Measurements from ENCODE around the gene SLC25A12.
"Not testable (repeated sequence)": the region's sequence is repeated elsewhere in the genome, so short reads cannot be mapped to it uniquely, and the experiment has no call there.

The SLC25A12 gene

DNA sequence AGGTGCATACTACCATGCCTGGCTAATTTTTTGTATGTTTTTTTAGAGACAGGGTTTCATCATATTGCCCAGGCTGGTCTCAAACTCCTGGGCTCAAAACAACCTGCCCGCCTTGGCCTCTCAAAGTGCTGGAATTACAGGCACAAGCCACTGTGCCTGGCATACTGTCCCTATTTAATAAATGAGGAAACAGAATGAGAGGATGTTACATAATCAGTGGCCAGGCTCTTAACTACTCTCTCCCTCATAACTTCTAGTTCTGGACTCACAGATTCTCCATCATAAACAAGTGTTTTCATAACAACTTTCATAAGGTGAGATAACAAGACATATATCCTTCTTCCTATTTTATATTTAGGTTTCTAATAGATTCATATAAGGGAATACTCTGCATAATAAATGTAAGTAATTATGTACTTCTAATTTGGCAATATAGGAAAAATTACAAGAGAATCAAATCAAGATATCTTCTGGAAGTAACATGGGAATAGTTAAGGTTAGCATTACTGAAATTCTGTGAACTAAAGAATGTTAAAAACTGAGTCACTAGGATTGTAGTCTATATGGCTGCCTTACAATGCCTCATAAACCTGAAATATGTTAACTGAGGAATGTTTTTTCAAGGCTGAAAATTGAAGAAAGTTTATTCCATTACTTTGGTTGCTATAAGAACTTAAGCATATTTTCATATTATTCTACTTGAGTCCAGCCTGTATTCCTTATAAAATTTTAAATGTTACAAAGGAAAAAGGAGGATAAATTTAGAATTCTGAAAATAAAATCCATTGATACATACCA is 71.3 kb downstream of the SLC25A12 start:
- no peak for DNase-seq

DNA sequence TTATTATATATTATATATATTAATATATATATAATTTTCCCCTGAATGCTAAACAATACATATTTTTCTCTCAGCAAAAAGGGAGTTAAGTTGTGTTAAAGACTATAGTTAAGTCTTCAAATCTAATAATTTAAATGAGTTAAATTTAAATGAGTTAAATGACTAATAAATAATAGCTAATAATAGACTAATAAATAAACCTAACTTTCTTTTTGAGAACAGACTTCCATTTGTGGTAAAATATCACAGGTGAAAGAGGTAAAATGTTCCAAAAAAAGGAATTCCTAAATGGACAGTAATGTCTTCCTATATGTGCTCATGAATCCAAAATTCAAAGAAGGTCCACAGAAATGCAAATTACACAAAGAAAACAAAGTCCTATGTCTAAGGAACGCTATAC is 74.6 kb downstream of the SLC25A12 start:
- no peak for DNase-seq

DNA sequence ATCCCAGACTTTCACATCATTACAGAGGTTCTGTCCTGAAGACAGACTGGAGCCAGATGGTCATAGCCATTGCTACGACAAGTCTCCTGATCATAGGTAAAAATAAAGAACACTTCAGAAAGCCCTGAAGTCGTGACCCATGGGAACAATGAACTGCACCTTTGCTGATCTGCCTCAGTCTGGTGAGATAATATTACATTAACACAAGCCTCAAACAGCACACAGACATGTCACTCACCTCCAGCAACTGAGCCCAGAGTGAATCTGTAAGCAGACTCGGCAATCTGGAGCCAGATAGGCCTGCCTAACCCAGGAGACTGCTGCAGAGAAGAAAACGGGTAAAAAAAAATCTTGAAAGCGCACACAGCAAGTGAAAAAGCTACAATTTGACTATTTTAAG is 79.2 kb downstream of the SLC25A12 start:
- no peak for DNase-seq

DNA sequence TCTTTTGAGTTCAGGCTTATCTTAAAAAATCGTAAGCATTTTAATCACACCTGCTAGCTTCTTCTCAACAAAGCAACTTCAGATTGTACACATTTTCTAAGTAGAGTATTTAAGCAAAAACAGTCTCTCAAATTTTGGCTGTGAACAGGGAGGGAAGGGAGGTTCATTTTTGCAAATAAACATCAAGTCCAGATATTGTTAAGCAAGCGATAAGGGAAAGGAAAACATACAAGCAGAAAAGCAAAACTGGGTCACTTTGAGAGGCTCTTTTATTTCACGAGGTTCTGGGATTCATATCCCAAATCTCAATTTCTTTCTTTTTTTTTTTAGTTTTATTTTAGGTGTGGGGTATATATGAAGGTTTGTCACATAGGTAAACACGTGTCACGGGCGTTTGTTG is 79.9 kb downstream of the SLC25A12 start:
- DNase-seq = no peak

DNA sequence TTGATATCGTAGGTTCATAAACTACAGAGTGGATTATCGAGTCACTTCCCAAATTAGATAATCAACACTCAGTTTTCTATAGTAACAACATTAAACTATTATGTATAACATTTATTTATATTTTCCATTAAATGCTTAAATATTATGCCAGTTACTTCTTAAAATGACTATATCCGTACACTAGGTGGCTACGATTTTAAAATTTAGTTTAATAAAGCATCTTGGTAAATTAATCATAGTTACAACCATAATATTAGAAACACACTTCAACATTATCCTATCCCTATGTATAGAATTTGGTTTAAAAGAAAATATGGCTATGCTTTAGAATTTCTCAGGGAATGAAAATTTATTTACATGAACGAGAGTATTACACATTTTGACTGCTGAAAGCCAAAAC is 80.3 kb downstream of the SLC25A12 start:
- DNase-seq = no peak

DNA sequence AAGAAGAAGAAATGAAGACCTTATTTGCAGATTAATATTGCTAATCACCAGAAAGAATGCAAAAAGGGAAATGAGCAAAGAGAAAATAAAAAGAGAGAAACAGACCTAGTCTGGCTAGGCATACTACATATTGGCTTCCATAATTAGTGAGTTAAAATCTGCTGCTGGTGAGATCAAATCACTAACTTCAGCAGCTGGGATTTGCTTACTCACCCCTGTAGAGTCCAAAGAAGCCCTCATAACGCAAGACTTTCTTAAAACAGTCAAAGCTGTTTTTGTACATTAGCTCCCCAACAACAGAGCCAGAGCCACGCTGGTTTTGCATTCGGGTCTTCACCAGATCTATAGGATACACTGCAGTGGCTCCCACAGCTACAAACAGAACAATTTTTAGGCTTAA is 80.9 kb downstream of the SLC25A12 start:
- no peak for DNase-seq

DNA sequence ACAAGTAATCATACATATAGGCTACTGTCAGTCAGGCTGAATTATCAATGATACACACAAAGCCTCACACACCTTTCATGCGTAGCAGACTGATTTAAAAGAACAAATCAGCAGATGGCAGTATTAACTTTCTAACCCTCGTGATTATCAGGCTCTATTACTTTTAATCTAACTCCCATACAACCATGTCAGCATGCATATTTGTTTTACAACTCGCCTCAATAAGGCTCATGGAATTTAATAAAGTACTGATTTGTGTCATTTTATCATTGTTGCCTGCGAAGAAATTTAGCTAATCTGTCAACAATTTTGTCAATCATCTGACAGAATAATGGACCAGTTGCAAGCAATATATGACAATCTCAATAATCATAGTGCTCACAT is 82.8 kb downstream of the SLC25A12 start:
- no peak for DNase-seq

DNA sequence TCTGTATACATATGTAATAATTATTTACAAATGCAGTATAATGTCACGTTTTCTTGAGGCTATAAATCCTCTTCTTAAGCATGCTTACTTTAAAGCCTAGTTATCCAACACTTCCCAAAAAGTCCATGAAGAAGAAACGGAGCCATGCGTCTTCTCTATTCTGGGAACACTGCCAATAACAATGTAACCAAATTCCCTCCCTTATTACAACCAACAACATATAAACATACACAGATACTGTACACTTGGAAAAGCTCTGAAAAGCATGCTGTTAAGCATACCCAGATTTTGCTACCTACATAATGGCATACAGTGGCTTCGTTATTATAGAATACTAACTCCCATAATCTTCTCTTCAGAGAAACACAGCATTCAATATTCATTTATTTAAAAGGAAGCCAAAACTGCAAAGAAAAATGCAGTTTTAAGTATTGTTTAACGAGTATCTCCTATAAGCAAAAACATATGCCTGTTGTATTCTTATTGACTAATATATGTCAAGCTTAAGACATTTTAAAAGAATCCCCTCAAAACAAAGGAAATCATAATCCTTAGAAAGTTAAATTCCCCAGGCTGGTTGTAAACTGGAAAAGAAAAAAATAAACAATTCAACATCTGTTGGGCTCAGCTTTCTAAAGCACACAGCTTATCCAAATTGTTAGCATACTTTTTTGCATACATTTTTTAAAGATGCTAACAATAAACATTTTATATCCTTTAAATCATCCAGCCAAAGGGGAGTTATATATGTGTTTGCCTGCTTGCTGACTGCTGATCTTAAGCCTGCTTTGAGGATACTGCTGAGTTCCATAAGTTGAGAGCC is 83.4 kb downstream of the SLC25A12 start:
- DNase-seq = no peak

DNA sequence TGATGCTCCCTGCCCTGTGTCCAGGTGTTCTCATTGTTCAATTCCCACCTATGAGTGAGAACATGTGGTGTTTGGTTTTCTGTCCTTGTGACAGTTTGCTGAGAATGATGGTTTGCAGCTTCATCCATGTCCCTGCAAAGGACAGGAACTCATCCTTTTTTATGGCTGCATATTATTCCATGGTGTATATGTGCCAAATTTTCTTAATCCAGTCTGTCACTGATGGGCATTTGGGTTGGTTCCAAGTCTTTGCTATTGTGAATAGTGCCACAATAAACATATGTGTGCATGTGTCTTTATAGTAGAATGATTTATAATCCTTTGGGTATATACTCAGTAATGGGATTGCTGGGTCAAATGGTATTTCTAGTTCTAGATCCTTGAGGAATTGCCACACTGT is 85.2 kb downstream of the SLC25A12 start:
- DNase-seq = not testable (repeated sequence)

DNA sequence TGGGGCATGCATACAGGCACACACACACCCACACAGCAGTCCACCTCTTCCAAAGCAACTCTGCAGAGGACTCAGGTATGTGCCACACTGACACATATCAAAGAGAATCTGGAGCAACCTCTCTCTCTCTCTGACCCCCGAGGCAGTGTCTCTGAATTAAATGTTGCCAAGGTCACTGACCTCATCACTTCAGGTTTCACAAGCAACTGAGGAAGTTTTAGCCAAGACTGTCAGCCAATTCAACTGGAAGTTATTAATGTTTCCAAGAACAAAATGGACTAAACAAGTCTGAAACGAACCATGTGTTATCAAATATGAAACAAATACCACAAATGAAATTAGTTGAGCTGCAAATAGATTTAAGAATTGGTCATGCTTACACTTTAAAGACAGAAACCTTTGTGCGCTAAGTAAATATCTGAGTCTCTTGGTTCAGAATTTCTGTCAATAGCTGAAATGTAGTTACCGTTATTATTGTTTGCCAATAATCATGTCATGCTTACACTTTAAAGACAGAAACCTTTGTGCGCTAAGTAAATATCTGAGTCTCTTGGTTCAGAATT is 86.1 kb downstream of the SLC25A12 start:
- no peak for DNase-seq

DNA sequence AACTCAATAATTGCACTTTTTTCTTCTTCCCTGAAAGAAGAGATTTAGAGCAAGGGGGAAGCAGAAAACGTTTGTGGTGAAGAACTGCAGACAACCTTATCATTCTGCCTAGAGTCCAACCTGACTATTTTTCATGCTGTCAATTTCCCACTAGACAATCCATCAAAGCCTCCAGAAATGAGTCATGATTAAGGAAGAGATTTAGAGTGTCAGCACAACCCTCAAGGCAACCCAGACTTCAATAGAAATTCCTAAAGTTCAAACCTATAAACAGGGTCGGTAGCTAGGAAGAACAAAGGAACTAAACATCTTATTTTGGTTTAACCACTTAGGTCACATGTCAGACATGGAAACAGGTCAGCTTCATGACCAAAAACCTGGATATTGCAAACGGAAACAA is 86.9 kb downstream of the SLC25A12 start:
- no peak for DNase-seq

DNA sequence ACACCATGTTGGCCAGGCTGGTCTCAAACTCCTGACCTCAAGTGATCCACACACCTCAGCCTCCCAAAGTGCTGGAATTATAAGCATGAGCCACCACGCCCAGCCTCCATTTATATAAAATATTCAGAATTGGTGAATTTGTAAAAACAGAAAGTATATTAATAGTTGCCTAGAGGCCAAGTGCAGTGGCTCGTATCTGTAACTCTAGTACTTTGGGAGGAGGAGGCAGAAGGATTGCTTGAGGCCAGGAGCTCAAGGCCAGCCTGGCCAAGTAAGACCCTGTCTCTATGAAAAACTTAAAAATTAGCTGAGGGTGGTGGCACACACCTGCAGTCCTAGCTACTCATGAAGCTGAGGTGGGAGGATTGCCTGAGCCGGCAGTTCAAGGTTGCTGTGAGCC is 89.6 kb downstream of the SLC25A12 start:
- no peak for DNase-seq

DNA sequence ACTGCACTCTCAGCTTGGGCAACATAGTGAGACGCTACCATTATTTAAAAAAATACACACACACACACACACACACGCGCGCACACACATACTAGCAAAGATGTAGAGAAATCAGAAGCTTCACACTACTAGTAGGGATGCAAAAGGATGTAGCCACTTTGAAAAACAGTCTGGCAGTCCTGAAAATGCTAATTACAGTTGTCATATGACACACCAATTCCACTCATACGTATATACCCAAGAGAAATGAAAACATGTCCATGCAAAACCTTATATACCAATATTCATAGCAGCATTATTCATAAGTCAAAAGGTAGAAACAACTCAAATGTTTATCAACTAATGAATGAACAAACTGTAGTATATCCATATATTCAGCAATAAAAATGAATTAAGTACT is 90.3 kb downstream of the SLC25A12 start:
- no peak for DNase-seq

DNA sequence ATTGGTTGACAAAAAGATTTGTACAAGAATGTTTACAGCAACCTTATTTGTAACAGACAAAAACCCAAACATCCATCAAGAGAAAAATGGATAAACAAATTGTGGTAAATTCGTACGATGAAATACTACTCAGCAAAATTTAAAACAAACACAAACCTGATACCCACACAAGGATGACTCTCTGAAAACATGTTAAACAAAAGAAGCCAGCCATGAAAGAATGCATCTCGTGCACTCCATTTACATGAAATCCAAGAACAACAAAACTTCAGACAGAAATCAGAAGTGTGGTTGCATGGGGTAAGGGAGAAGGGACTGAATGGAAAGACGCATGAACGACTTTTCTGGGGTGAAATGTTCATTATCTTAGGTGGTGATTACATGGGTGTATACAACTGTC is 93.4 kb downstream of the SLC25A12 start:
- no peak for DNase-seq

DNA sequence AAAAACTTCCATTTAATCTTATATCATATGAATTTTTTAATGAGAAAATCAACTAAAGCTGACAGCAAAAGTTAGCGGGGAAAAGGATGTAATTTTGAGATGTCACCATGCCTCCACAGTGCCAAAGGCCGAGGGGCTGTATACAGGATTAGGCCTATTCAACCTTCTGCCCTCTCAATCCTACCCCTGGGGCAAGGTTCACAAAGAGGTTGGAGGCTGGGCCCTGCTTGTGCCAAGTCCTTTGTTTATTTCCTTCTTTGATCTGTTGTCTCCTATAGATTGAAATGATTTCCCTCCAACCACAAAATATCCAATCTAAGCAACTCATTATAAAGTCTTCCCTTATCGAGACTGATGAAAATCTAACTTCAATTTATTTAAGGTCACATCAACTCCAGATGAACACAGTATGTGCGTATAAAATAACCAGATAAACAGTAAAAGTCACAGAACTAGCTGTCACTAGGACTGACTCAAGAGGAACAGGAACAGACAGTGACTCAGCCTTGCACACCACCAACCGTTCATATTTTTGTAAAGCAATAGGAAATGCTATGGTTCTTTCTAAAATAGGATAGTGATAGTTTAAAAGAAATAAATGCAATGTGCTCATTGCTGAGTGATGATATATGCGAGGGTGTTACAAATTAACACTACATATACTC is 95.8 kb downstream of the SLC25A12 start:
- no peak for DNase-seq

DNA sequence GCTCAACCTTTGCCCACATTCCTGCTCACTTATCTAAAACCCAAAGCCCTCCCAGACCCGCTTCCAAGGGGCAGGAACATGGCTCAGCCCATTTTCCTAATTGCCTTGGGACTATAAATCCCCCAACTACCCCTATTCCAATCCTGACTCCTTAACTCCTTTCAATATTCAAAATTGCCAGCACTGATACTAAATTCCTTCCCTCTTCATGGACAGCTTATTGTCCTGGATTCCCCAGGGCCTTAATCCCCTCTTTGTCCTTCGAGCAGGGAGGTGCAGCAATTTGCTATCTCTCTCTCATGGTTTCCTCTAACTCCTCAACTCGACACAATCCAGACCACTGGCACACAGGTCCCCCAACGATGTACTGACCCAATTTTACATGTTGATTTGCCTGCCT is 99.1 kb downstream of the SLC25A12 start:
- no peak for DNase-seq

DNA sequence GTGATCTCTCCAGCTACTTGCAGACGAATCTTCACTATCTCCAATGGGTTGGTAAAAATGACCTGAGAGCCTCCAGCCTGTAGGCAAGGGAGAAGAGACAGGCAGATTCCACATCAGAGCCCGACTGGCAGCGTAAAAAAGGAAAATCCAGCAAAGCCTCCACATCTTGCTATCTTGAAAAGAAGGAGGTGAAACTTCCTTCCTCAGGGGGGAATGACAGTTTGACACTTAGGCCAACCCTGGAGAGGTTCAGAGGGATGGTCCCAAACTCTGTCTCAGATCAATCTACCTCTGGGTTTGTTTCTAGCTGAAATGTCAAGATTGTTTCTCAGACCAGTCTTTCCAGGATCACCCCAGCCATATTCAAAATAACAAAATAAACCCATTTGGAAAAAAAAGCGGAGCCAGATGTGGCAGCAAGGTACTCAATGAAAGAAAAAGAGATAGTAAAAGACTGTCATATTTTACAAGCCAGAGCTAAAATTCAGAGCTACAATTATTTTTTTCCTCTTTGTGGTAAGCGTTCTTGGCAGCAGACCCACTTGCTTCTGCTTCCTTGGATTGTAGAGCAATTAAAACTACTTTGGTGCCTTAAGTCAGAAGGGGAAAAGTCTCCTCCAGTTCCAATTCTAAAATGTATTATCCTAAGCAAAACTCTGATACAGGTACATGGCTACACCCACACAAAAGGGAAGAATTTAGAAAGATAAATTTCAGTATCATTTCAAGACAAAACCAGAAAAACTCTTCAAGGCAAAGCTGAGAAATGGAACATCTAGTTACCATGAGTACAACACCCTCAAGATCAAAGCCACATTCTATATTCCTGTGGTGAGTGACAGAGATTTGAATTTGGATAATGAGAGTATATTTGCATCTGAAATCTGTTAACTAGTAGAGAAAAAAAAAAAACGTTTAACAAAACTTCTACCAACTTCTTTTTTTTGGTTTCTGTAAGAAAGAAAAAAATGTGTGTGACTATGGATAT is 100.1 kb downstream of the SLC25A12 start:
- DNase-seq = no peak

DNA sequence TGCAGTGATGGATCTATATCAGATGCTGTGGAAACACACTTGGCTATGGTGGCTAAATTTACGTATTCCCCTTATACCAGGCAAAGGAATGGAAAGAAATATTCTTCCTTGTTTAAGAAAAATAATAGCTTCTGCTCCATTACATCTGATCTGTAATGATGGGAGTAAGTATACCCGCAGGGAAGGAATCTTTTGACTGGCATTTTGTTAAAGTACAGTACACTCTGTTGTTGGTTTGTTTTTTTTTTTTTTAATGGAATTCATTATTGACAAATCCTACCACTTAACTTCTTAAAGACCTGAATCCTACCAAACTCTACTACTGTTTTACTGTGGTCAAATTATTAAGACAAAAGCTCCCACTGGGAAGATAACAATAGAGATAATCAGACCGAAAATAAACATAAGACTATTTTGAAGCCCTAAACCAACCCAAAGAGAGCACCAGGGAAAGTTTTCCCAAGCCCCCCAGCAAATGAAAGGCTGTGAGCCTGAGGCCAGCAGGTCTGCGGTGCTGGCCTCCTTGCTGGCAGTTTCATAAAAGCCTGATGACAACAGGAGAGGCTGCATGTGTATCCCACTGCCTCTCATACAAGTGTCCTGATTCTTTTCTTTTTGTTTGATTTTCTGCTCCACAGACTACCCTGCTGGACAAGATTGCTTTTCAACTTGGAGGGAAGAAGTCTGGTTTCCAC is 101.0 kb downstream of the SLC25A12 start:
- no peak for DNase-seq

DNA sequence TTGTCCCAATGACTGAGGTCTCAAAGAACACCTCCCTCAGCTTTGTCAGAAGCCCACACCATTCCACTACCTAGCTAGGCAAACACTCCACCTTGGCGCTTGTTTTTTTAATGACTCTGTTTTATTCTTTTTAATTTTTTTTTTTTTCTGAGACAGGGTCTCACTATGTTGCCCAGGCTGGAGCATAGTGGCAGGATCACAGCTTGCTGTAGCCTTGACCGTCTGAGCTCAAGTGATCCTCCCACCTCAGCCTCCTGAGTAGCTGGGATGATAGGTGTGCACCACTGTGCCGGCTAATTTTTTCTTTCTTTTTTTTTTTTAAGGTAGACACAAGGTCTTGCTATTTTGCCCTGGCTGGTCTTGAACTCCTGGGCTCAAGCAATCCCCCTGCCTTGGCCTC is 101.9 kb downstream of the SLC25A12 start:
- DNase-seq = no peak

DNA sequence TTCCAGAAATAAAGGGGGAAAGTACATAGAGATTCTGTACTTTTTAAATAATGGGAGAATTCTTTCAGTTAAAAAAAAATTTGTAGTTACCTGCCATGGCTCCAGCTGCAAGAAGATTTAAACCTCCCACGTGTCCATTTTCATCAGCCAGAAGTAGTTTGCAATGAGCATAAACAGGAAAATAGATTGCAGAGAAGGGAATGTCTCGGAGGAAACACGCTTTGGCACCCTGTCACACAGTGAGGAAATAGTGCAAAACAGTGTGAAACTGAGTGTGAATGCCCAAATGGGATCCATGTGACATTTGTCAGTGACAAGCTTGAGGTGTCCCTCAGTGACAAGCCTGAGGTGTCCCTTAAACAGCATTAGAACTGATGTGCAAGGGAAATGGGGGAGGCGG is 102.7 kb downstream of the SLC25A12 start:
- DNase-seq = no peak

DNA sequence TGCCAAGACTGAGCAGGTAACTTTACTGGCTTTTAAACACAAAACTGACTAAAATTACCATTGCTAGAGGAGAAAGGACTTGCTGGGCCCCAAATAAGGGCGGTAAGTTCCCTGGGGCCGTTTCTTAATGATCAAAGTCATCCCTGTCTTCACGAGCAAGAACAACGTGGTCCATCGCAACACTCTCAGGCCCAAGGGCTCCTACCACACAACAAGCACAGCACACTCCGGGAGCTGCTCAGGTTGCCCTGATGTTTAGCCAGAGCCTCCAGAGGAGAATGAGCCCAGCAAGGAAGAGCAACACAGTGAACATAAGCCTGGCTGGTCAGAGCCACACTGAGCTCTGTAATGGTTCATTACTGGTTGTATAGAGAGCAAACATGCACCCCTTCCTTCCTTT is 104.1 kb downstream of the SLC25A12 start:
- no peak for DNase-seq
